ENCODE measurements around the gene MACF1.

The MACF1 gene

GRCh38 chr1:39214714-39214997, 10.2 kb downstream of the MACF1 start:
- peak overlapping the region; percentile 81 for H3K27ac Mint-ChIP-seq
- H3K4me3 Mint-ChIP-seq = peak overlapping the region; percentile 86

DNA sequence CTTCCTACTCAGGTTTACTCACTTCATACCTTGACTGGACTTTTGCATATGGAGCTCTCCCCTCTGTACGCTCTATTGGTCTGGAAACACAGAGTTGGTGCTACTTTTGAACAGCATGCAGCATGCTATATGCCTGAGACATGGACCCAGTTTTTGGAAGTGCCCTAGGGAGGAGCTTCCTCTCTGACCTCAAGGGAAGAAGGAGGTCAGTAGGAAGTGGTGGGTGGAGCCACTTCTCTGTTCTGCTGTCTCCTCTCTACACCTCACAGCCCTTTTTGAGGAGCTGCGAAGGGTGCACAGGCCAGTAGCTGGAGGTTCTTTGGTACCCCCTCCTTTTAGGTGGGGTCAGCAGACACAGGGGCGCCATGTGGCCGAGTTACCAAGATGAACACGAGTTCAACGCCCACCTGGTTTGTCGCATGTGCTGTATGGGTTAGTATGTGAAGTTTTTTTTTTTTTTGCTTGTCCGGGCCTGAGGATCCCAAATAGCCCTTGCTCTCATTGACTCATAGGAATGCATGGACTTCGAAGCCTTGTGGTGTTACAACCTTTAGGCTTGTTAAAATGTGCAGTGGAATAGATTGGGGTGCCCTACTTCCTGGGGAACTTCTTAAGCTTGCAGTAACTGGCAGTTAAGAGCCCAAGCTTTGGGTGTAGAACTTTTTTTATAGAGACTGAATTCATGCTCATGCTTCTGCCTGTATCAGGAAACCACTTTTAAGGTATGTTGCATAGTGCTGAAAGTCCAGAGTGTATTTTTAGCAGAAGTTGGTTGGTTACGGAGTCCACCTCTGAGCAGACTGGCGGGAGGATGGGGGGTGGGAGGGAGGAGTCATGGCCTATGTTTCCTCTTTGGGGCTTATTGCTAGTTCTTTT, 10.7 kb downstream of the MACF1 start:
- Mint-ChIP-seq H3K36me3 (ENCODE audit: low read depth) (peaks cover 41% of the 10 kb centered on the region), H3K4me3 (peak overlapping the region; percentile 86), H3K27me3 (ENCODE audit: low read depth) (no peaks in the 10 kb centered on the region), H3K27ac (peak overlapping the region; percentile 81), H3K9me3 (peaks cover 5% of the 10 kb centered on the region), H3K4me1 (ENCODE audit: low read depth) (peaks cover 47% of the 10 kb centered on the region)
- DNase-seq (ENCODE audit: low spot score) = peak; percentile 43

More at GRCh38 chr1:39214714-39214997, 10.2 kb downstream of the MACF1 start:
- DNase-seq (ENCODE audit: low spot score) = no peak
- H3K4me1 Mint-ChIP-seq (ENCODE audit: low read depth) = peaks cover 47% of the 10 kb centered on the region
- H3K9me3 Mint-ChIP-seq = peaks cover 8% of the 10 kb centered on the region
- H3K36me3 Mint-ChIP-seq (ENCODE audit: low read depth) = peaks cover 44% of the 10 kb centered on the region
- no peaks in the 10 kb centered on the region for H3K27me3 Mint-ChIP-seq (ENCODE audit: low read depth)

DNA sequence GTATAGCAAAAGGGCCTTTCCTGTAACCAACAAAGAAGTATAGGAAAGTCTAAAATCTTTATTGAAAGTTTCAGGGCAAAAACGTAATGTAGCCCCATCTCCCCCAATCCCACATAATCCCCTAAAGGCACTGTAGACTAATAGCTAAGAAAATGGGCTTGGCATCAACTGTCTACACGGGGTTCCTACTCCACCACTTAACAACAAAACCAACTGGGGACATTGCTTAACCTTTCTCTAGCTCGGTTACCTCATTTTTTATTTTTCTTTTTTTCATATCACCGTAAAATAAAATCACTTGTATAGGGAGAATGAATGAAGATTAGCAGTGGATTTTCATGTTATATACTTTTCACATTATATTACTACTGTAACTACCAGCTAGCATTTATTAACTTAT, 12.3 kb downstream of the MACF1 start:
- Mint-ChIP-seq H3K4me3 (peak overlapping the region; percentile 86), H3K27ac (peak overlapping the region; percentile 77), H3K4me1 (ENCODE audit: low read depth) (peaks cover 56% of the 10 kb centered on the region), H3K36me3 (ENCODE audit: low read depth) (peaks cover 47% of the 10 kb centered on the region), H3K27me3 (ENCODE audit: low read depth) (no peaks in the 10 kb centered on the region), H3K9me3 (no peaks in the 10 kb centered on the region)
- DNase-seq (ENCODE audit: low spot score) = no peak

DNA sequence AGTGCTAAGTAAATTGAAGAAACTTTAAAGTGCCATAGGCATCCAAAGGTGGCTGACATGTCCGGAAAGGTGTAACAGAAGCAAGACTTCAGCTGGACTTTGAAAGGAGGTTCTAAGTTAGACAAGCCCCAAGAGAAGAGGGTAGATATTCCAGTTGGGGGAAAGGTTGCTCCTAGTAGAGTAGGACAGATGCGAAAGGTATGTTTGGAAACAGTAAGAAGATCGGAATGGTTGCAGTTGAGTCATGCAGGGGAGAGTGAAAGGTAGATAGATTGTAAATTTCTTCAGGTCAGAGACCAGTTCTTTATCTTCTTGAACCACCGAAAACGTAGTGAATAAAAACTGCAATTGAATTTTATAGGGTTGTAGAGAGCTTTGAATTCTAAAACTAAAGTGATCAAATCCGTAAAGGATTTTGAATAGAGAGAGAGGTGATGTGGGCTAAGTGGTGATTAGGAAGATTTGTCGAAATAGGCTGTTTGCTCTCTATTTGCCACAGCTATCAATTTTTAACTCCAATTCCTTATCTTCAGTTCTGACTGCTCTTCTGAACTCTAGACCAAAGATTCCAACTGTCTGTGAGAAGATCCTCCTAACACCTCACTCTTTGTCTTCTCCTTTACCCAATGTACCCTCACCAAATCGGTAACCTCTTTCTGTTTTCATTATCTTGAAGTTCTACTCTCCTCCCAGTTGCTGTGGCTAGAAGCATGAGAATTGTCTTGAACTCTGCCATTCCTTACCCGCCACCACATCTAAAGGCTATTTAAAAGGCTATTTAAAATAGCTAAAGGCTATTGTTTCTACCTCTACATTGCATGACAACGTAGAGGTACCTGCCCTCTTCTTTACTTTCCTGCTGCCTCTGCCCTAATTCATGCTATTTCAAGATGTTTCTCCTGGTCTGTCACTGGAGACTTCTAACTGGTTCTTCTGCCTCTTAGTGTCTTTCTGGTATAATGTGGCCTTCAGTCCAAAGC, 16.7 kb downstream of the MACF1 start:
- Mint-ChIP-seq H3K36me3 (ENCODE audit: low read depth) (peaks cover 55% of the 10 kb centered on the region), H3K4me3 (no peak overlapping the region), H3K27ac (peak overlapping the region; percentile 43), H3K4me1 (ENCODE audit: low read depth) (peaks cover 47% of the 10 kb centered on the region), H3K27me3 (ENCODE audit: low read depth) (no peaks in the 10 kb centered on the region), H3K9me3 (no peaks in the 10 kb centered on the region)
- DNase-seq (ENCODE audit: low spot score) = no peak

DNA sequence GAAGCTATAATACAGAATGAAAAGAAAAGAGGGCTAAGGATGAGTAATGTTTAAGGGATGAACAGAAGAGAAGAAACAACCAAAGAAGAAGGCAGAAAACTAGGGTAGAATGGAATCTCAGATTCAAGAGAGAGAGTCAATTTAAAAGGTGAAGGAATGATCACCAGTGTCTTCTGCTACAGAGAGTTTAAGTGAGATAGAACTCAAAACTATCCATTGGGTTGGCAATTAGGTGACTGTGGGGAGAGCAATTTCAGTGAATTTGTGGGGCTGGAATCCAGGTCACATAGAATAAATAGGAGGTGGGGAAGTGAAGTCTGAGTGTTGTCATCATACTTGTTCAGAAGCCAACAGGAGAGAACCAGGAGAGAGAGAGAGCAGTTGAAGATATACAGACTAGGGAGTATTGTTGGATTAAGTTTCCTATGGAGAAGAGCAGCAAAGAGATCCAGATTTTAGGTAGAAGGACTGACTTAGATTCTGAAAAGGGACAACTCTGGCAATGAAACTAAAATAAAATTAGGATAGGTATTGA, 19.9 kb downstream of the MACF1 start:
- Mint-ChIP-seq H3K27ac (peak overlapping the region; percentile 2), H3K4me1 (ENCODE audit: low read depth) (peaks cover 46% of the 10 kb centered on the region), H3K4me3 (no peak overlapping the region), H3K9me3 (no peaks in the 10 kb centered on the region), H3K27me3 (ENCODE audit: low read depth) (no peaks in the 10 kb centered on the region), H3K36me3 (ENCODE audit: low read depth) (peaks cover 41% of the 10 kb centered on the region)
- DNase-seq (ENCODE audit: low spot score) = no peak

- H3K27me3 Mint-ChIP-seq (ENCODE audit: low read depth) = no peaks in the 10 kb centered on the region
- H3K9me3 Mint-ChIP-seq = no peaks in the 10 kb centered on the region
- DNase-seq (ENCODE audit: low spot score) = no peak
- no peak overlapping the region for H3K27ac Mint-ChIP-seq
- peaks cover 47% of the 10 kb centered on the region for H3K4me1 Mint-ChIP-seq (ENCODE audit: low read depth)
- H3K4me3 Mint-ChIP-seq = no peak overlapping the region
- H3K36me3 Mint-ChIP-seq (ENCODE audit: low read depth) = peaks cover 40% of the 10 kb centered on the region
Observed at GRCh38 chr1:39226836-39227235, 22.3 kb downstream of the MACF1 start.

- no peaks in the 10 kb centered on the region for H3K9me3 Mint-ChIP-seq
- H3K4me1 Mint-ChIP-seq (ENCODE audit: low read depth) = peaks cover 43% of the 10 kb centered on the region
- peak overlapping the region; percentile 58 for H3K27ac Mint-ChIP-seq
- DNase-seq (ENCODE audit: low spot score) = no peak
- no peak overlapping the region for H3K4me3 Mint-ChIP-seq
- peaks cover 38% of the 10 kb centered on the region for H3K36me3 Mint-ChIP-seq (ENCODE audit: low read depth)
- no peaks in the 10 kb centered on the region for H3K27me3 Mint-ChIP-seq (ENCODE audit: low read depth)
Observed at GRCh38 chr1:39228252-39228651, 23.8 kb downstream of the MACF1 start.

DNA sequence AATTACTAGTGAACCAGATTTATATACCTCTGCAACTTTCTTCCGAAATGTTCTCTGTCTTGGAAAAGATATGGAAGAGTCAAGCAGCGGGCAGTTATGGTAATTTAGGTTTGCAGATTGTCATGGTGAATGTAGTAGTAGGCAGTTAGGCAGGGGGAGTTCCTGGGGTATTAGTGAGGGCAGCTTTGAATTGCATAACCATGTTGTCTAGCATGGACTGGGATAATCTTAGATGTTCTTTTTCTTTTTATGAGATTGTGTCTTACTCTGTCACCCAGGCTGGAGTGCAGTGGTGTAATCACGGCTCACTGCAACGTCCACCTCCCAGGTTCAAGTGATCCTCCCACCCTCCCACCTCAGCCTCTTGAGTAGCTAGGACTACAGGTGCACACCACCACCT, 25.0 kb downstream of the MACF1 start:
- no peak overlapping the region for H3K4me3 Mint-ChIP-seq
- DNase-seq (ENCODE audit: low spot score) = no peak
- H3K27ac Mint-ChIP-seq = peak overlapping the region; percentile 17
- no peaks in the 10 kb centered on the region for H3K27me3 Mint-ChIP-seq (ENCODE audit: low read depth)
- H3K4me1 Mint-ChIP-seq (ENCODE audit: low read depth) = peaks cover 38% of the 10 kb centered on the region
- H3K36me3 Mint-ChIP-seq (ENCODE audit: low read depth) = peaks cover 36% of the 10 kb centered on the region
- H3K9me3 Mint-ChIP-seq = no peaks in the 10 kb centered on the region

GRCh38 chr1:39230261-39231190, 26.0 kb downstream of the MACF1 start:
- no peaks in the 10 kb centered on the region for H3K9me3 Mint-ChIP-seq
- H3K27me3 Mint-ChIP-seq (ENCODE audit: low read depth) = no peaks in the 10 kb centered on the region
- peak; percentile 12 for DNase-seq (ENCODE audit: low spot score)
- H3K27ac Mint-ChIP-seq = peak overlapping the region; percentile 52
- H3K4me3 Mint-ChIP-seq = peak overlapping the region; percentile 15
- H3K36me3 Mint-ChIP-seq (ENCODE audit: low read depth) = peaks cover 40% of the 10 kb centered on the region
- peaks cover 37% of the 10 kb centered on the region for H3K4me1 Mint-ChIP-seq (ENCODE audit: low read depth)

DNA sequence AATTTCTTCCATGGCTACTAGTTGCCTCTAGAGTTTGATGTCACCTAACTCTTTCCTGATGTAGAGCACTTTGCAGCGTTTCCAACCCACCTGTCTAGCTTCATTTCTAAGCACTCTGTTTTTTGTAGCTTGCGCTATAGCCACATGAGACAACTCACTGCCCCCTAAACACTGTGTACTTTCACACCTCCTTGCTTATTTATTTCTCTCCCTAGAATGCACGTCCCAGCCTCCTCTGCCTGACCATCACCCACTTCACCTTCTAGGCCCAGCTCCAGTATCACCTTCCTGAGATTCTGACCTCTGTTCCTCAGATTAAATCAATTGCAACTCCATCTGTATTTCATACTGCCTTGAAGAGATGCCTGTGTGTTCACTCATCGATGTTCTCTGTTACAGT, 32.5 kb downstream of the MACF1 start:
- Mint-ChIP-seq H3K9me3 (no peaks in the 10 kb centered on the region), H3K4me1 (ENCODE audit: low read depth) (peaks cover 22% of the 10 kb centered on the region), H3K27ac (no peak overlapping the region), H3K4me3 (no peak overlapping the region), H3K36me3 (ENCODE audit: low read depth) (peaks cover 46% of the 10 kb centered on the region), H3K27me3 (ENCODE audit: low read depth) (no peaks in the 10 kb centered on the region)
- DNase-seq (ENCODE audit: low spot score) = no peak

DNA sequence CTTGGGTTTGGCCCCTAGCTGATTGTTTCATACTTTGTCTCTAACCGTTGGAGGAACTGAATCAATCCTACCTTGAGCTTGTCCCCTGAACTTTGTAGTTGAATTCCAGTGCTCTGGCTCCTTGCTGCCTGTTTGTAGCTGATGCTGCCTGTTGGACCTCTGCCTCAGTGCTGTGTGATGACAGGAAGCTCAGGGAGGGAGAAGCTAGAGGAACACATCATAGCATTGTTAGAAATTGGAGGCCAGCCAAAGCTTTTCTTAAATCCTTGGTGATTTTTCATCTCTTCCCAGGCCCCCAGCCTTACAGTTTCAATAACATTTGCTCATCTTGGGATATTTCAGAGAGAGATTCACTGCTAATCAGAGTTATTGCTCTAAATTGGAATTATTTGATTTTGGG, 34.0 kb downstream of the MACF1 start:
- Mint-ChIP-seq H3K27ac (peak overlapping the region; percentile 49), H3K36me3 (ENCODE audit: low read depth) (peaks cover 37% of the 10 kb centered on the region), H3K9me3 (no peaks in the 10 kb centered on the region), H3K4me1 (ENCODE audit: low read depth) (peaks cover 21% of the 10 kb centered on the region), H3K4me3 (no peak overlapping the region), H3K27me3 (ENCODE audit: low read depth) (no peaks in the 10 kb centered on the region)
- no peak for DNase-seq (ENCODE audit: low spot score)

DNA sequence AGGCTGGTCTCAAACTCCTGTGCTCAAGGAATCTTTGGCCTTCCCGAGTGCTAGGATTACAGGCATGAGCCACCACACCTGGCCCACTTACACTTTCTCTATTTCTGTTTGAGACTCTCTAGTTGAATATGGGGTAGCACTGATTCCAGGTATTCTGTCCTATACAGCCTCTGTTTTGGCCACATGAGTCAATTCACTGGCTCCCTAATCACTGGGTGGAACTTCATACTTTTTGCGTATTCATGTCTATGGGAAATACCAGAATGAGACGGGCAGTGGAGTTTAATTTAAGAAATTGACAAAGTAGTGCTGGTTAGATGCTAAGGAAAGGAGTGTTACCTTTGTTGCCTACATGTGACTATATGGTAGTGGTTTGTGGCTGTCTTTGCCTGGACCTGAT, 35.5 kb downstream of the MACF1 start:
- H3K4me3 Mint-ChIP-seq = no peak overlapping the region
- peaks cover 26% of the 10 kb centered on the region for H3K4me1 Mint-ChIP-seq (ENCODE audit: low read depth)
- DNase-seq (ENCODE audit: low spot score) = no peak
- no peak overlapping the region for H3K27ac Mint-ChIP-seq
- H3K36me3 Mint-ChIP-seq (ENCODE audit: low read depth) = peaks cover 39% of the 10 kb centered on the region
- no peaks in the 10 kb centered on the region for H3K9me3 Mint-ChIP-seq
- H3K27me3 Mint-ChIP-seq (ENCODE audit: low read depth) = no peaks in the 10 kb centered on the region

- no peaks in the 10 kb centered on the region for H3K27me3 Mint-ChIP-seq (ENCODE audit: low read depth)
- DNase-seq (ENCODE audit: low spot score) = no peak
- H3K9me3 Mint-ChIP-seq = no peaks in the 10 kb centered on the region
- peaks cover 34% of the 10 kb centered on the region for H3K36me3 Mint-ChIP-seq (ENCODE audit: low read depth)
- no peak overlapping the region for H3K27ac Mint-ChIP-seq
- no peak overlapping the region for H3K4me3 Mint-ChIP-seq
- peaks cover 24% of the 10 kb centered on the region for H3K4me1 Mint-ChIP-seq (ENCODE audit: low read depth)
Observed at GRCh38 chr1:39243302-39243701, 38.8 kb downstream of the MACF1 start.

Measured in T-helper 2 cell treated with Interferon-gamma antibody and Interleukin-4, amounts not matched to agents 5 μg/mL and 100 μg/mL, for 36 hours (primary cell).